ENCODE data around the gene ATP8B1. TPM values are rescaled to one million over a fixed set of nuclear protein-coding genes. Genes with fewer than 3 reads are reported as not detected.

The ATP8B1 gene
- total and polyA plus RNA-seq, 2 of the 8 experiments (the other 6 are each of a cell fraction or from before 2014, with no cell fraction given): 1.1 to 4.6 TPM

- no peak overlapping the region for H3K18ac ChIP-seq (ENCODE audit: extremely low read depth, low read length)
- no peak for TF ChIP-seq EP300 (IDR thresholded peaks at IDR 0.05; ENCODE audit: borderline replicate concordance in 1 of 2, low read depth in 2 of 2, low read length in 2 of 2)
- FAIRE-seq (no peak), DNase-seq (ENCODE audit: low read depth in 1 of 2, low spot score in 2 of 2) (no peak)
- H3K23ac ChIP-seq (ENCODE audit: insufficient read length): peak overlapping the region; percentile 15
- no peak overlapping the region for H4K8ac ChIP-seq (ENCODE audit: extremely low read depth, insufficient read depth, low read length)
- H3K79me1 ChIP-seq (ENCODE audit: low read depth, low read length): no peaks in the 10 kb centered on the region
- no peak overlapping the region for H2BK15ac ChIP-seq (ENCODE audit: low read length)
- POLR2A ChIA-PET (ENCODE audit: partially characterized antibody): no interaction called here
- H3K23me2 ChIP-seq (ENCODE audit: low read depth, low read length): no peaks in the 10 kb centered on the region
- no peak overlapping the region for H2BK20ac ChIP-seq (ENCODE audit: low read length)
- H3K4me3 ChIP-seq (ENCODE audit: extremely low read depth in 1 of 4, insufficient read depth in 2 of 4, low read depth in 3 of 4, low read length in 4 of 4): no peak overlapping the region
- no peak overlapping the region for H4K5ac ChIP-seq (ENCODE audit: insufficient read length, low read depth, low read length)
- H2AFZ ChIP-seq (ENCODE audit: low read length): no peak overlapping the region
- no peaks in the 10 kb centered on the region; a peak in 1 of 8 replicates for H3K36me3 ChIP-seq (ENCODE audit: control insufficient read depth in 2 of 4, insufficient read depth in 4 of 4, low read length in 3 of 4)
- H3K4ac ChIP-seq (replicated peaks; ENCODE audit: insufficient read length, low read depth, low read length): no peak overlapping the region
- no peaks in the 10 kb centered on the region for H3K79me2 ChIP-seq (ENCODE audit: control insufficient read depth in 1 of 2, insufficient read depth in 2 of 2, low read length in 2 of 2)
- no peak overlapping the region for H4K91ac ChIP-seq (replicated peaks; ENCODE audit: insufficient read length, low read length)
- peaks cover 0 to 2% (median 0%) of the 10 kb centered on the region in 4 experiments; a peak in 1 of 7 replicates for H3K4me1 ChIP-seq (replicated peaks in 1 of 4; ENCODE audit: control insufficient read depth in 3 of 4, insufficient read depth in 4 of 4, low read length in 3 of 4)
- H3K27me3 ChIP-seq (replicated peaks in 1 of 4; ENCODE audit: control insufficient read depth in 3 of 4, extremely low read depth in 1 of 4, insufficient read depth in 3 of 4, low read length in 3 of 4): no peaks in the 10 kb centered on the region
- H2BK120ac ChIP-seq (replicated peaks; ENCODE audit: low read depth, low read length): no peak overlapping the region
- no peaks in the 10 kb centered on the region for H4K20me1 ChIP-seq (replicated peaks in 1 of 2; ENCODE audit: control insufficient read depth in 1 of 2, insufficient read depth in 2 of 2, low read length in 2 of 2)
- CTCF ChIA-PET (ENCODE audit: partially characterized antibody): no interaction called here
- no peak overlapping the region for H3K9ac ChIP-seq (replicated peaks in 1 of 4; ENCODE audit: extremely low read depth in 1 of 4, low read depth in 3 of 4, low read length in 3 of 4)
- no peak overlapping the region for H2BK12ac ChIP-seq (ENCODE audit: low read depth, low read length)
- no peak overlapping the region for H3K4me2 ChIP-seq (ENCODE audit: insufficient read depth in 1 of 2, low read depth in 2 of 2, low read length in 2 of 2)
- peaks cover 3 to 4% of the 10 kb centered on the region in 2 experiments; a peak in 2 of 4 replicates for H3K9me3 ChIP-seq (ENCODE audit: insufficient read depth in 2 of 2, low read depth in 1 of 2, low read length in 1 of 2)
- no peak overlapping the region for H2AK5ac ChIP-seq (ENCODE audit: low read depth, low read length)
- WGBS, 2 experiments (ENCODE audit: extremely low coverage in 1 of 2, insufficient coverage in 1 of 2, insufficient read length in 1 of 2, insufficient replicate concordance in 2 of 2, low coverage in 1 of 2, low lambda C conversion rate in 2 of 2, missing lambda C conversion rate in 1 of 2): 96% methylated on average over 7 of the region's 7 CpGs; no CpG with 5 or more reads in 1 of the 2 experiments
- H2BK5ac ChIP-seq (ENCODE audit: low read depth, low read length): no peak overlapping the region
- H3K56ac ChIP-seq (replicated peaks; ENCODE audit: insufficient read length, low read depth, low read length): no peak overlapping the region
- no peak overlapping the region for H3K27ac ChIP-seq (ENCODE audit: low read depth, low read length)
- H3K14ac ChIP-seq (ENCODE audit: insufficient read length): no peak overlapping the region
Measured at GRCh38 chr18:57738078-57738477, 65.0 kb downstream of the ATP8B1 start.

All from H1 (cell line).